EL (cell line): Measurements from ENCODE around the gene CLASP1.
"Not testable (repeated sequence)": the region's sequence is repeated elsewhere in the genome, so short reads cannot be mapped to it uniquely, and the experiment has no call there.

Experiments
- DNase-seq: peaks from one replicate; pipeline ENCODE4 v3.0.0-alpha.2; 2016

The CLASP1 gene

DNA sequence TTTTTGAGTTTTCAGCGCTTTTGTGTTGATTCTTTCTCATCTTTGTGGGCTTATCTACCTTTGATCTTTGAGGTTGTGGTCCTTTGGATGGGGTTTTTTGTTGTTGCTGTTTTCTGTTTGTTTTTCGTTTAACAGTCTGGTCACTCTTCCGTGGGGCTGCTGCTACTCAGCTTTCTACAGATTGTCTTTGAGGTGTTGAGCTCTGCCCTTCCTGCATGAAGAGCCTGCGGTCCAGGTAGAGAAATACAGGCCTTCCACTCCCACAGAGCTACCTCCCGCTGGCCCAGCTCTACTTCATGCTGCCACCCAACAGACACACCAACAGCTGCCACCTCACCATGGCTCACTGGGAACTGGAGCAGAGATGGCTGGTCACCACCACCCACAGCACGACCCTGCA, 180.3 kb downstream of the CLASP1 start:
- no peak for DNase-seq

- DNase-seq, result no peak
Measured at GRCh38 chr2:121459291-121459690, 190.0 kb downstream of the CLASP1 start.

GRCh38 chr2:121456325-121456724, 192.9 kb downstream of the CLASP1 start:
- no peak for DNase-seq

- DNase-seq, result no peak
Measured at GRCh38 chr2:121455446-121455845, 193.8 kb downstream of the CLASP1 start.

GRCh38 chr2:121454549-121455090, 194.6 kb downstream of the CLASP1 start:
- no peak for DNase-seq

DNA sequence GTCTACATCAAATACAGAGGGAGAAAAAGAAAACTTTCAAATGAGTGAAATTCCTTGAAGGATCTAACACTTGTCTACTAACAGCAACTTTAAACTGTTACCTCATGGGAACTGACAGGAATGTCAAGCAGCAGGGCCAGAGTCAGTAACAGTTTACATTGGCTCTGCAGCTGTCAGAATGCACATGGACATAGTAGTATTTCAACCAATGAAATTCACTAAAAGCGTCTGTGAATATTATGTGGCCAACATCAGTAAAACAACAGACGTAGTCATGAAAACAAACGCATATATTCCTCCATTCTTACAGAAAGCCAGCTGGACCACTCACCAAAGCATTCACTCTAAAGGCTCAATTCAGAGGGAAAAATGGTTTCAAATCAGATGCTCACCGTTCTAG, 197.9 kb downstream of the CLASP1 start:
- no peak for DNase-seq

GRCh38 chr2:121450301-121450700, 199.0 kb downstream of the CLASP1 start:
- no peak for DNase-seq

DNA sequence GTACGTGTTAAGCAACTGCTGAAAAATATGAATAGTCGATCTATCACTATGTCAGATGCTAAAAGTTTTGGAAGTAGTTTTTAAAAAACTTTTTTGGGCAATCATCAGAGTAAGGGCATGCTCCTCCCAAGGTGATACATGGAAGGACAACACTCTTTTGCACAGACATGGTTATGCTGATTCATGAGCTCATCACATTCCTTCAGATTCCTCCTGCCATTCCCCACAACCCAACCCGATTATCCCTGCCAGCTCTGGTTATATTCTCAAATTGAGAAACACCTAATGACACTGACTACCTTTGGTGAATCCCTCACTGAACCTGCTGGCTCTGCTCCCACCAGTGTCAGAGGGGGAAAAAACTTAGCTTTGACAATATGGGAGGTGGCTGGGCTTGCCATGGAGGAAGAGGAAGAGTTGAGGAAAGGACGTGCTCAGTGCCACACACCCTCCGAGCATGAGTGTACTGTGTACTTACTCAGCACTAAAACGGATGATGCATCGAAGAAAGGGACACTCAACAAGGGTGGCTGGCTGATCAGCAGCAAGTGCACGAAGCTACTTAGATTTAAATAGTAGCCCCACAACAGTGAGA, 202.5 kb downstream of the CLASP1 start:
- DNase-seq, result no peak

DNA sequence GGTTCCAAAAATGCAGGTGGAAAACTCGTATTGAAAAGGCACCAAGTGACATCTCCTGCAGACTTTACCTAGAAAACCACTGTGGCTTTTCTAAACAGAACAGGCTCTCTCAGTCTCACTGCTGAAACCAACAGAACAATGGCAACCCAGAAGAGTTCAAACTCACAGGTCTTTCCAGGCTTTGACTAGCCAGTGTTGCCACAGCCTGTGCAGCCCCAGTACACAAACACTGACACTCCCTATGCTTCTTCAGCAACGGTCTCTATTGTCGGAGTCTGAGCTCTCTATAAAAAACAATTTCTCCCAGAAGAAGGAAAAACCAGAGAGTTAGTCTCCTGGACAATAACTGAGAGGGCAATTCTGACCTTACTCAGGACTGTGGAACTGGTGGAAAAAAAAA, 206.4 kb downstream of the CLASP1 start:
- no peak for DNase-seq

GRCh38 chr2:121438290-121438689, 211.0 kb downstream of the CLASP1 start:
- DNase-seq, result not testable (repeated sequence)

- no peak for DNase-seq
Measured at GRCh38 chr2:121436918-121437317, 212.3 kb downstream of the CLASP1 start.

DNA sequence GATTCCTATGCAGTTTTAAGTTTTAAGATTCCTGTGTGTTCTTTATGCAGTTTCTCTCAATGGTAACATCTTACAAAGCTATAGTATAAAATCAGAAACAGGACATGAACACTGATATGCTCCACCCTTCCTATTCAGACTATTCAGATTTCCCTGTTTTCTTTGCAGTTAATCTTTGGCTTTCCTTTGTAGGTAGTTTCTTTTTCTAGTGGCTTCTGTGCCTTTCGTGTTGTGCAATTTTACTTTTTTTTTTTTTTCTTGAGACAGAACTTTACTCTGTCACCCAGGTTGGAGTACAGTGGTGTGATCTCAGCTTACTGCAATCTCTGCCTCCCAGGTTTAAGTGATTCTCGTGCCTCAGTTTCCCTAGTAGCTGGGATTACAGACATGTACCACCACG, 213.5 kb downstream of the CLASP1 start:
- DNase-seq, result no peak

DNA sequence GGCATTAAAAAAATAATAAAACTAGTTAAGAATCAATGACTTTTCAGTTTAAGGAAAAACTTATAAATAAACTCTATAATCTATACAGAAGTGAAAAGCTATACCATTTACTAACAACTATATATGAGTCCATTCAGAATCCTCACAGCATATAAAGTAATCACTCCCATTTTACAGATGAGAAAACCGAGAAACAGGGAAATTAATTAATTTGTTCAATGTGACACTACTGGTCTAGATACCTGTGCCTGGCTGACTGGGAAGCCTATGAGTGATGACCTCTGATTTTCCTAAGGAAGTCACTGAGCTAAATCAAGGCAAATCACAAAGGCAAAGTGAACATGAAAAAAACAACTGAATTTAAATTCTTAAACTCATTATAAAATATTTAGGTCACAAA, 218.0 kb downstream of the CLASP1 start:
- DNase-seq, result no peak

DNA sequence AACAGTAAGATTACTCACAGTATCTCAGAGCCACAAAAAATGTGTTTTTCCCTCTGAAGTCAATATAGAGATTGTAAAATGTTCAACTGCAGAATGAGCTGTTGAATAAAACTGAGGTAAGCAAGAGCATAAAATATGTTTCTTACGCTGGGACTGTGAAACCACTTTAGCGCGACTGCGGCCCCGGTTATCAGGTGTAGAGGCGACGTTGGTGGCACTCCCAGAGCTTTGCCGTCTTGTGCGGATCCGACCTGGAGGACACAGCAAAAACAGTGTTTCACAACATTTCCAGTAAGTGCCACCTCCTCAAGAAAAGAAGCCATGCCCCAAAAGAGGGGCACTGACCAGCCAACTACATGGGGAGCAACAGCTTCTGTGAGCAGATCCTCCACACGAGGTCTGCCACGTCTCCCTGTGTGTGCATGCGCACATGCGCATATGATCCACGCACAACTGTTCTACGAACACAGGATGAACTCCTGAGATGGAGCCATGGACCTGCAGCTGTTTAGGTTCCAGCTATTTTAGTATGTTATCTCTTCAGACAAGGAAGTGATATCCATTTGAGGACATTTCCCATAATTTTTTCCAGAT, 219.2 kb downstream of the CLASP1 start:
- no peak for DNase-seq

DNA sequence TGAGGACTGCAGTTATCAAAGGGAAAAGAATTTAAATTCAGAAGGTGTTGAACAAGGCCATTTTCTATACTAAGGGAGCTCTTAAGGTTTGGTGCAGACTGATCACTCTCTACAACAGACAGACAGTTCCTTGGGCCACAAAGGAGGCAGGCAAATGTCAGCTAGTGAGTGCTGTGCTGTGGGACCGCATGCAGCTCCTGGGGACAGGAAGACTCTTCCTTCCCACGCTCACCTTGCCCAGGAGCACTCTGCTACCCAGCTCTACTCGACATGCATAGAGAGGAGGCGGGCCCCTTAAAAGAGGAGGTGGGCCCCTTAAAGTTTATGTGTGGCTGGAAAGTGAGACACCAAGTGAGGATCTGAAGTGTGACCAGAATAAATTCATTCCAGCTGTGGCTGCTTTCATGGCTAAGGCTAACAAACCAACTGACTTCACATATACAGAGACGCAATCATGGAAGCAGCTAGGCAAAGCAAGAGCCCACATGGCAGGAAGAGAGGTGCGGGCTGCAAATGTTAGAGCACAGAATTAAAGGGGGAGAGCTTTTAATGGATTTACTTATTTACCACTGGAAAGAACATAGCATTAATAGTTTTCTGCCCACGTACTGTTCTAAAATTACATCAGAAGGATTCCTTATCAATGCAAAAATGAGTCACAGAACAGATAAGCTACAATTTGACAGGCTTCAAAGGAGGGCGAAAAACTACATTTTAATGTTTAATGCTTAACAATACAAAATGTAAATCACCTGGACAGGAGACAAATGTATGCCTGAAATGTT, 220.0 kb downstream of the CLASP1 start:
- DNase-seq, result no peak

GRCh38 chr2:121427187-121427689, 222.0 kb downstream of the CLASP1 start:
- DNase-seq, result no peak

DNA sequence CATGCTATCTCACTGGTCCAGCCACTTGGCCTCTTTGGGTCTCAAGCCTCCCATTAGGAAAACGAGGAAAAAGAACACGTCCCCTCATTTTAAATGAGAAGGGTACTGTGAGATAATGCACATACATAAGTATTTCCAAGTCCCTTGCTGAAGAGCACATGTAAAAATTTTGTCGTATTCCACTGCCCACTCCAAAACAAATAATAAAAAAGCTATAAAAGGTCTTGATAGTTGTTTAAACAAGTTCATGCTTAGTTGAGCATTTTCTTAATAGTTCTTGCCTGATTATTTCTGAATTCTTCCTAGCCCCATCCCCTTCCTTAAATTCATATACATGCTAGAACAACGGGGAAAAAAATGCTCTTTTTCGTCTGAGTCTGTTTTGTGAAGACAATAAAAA, 228.8 kb downstream of the CLASP1 start:
- DNase-seq, result no peak

GRCh38 chr2:121419081-121419699, 230.1 kb downstream of the CLASP1 start:
- DNase-seq, result no peak

DNA sequence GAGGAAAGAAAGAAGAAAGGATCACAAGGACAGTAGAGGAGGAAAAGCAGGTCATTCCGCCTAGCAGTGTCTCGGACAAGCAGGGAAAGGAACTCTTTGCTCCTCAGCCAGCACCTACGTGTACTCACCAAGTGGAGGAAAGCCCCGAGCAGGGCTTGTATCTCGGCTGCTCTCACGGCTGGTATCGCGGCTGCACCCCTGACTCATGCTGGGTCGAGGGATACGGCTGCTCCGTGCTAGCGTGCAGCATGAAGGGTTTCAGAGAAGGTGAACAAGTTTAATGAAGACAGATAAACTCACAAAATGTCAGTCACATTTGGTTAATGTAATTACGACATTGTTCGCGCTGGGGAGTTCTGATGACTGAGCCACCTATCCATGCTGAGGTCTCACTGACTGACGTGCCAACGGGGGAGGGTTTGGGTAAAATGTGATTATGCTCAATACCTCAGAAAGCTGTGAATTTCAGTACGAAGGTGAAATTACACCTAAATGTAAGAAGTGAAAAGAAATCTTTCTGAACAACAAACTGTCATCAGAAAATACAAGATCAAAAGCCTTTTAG, 230.7 kb downstream of the CLASP1 start:
- no peak for DNase-seq

DNA sequence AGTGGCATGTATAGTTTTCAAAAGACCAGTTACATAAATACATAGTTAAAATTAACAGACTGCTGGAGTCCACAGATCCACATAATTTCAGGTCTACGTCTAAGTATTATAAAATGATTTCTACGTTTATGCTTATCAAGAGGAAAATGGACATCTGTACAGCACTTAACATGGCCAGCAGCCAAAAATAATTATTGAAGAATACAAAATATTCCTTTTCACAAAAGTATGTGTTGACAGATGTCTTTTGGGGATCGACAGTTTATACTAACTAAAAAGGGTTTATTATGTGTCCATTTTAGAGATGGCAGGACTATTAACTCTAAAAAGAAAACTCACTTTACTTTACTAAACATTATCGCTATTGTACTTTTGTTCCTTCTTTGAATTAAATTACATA, 231.4 kb downstream of the CLASP1 start:
- no peak for DNase-seq

DNA sequence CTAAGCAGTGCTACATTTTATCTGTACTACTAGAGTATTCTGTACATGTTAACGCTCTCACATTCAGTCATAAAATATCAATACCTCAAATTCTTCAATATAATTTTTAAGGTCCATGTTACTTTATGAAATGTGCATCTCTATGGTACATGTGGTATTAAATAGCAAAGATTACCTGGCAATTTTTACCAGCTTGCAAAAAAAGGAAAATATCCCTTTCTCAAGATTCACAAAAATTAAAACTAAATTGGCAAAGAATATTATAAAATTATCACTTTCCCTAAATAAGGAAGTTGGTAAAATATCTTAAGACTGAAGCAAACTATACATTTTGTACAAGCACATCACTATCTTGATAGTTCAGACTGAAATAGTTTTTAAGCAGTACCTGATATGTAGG, 233.5 kb downstream of the CLASP1 start:
- no peak for DNase-seq

- no peak for DNase-seq
Measured at GRCh38 chr2:121412349-121412748, 236.9 kb downstream of the CLASP1 start.

DNA sequence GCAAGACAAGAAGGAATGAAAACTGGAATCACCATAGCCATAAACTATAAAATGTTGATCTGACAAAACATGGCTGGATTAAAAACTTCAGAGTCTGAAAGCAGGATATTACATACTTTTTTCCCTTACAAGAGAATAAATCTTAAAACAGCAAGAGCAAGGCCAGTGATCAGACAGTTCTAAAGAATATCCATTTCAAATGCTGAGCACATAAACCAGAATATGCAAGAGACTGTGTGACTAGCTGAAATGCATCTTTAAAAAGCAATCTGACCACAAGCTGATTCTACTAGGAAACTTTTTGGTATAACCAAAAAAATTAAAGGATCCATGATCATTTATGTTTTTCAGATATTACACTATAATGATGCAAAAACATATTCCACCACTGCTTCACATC, 239.3 kb downstream of the CLASP1 start:
- DNase-seq, result no peak
